Globus pallidus (tissue), 1 donor: Measurements from ENCODE around the gene RAE1.

Experiments
- DNase-seq: peaks from one replicate; pipeline ENCODE4 v3.0.0-alpha.2; 2015; ENCODE audit warnings: low spot score

RAE1 gene

GRCh38 chr20:57400231-57400701 is 49.2 kb downstream of the RAE1 start:
- no peak for DNase-seq

- no peak for DNase-seq
These were observed 49.9 kb downstream of the RAE1 start for GRCh38 chr20:57400821-57401564.

- DNase-seq: no peak
These were observed 50.5 kb downstream of the RAE1 start for GRCh38 chr20:57401565-57401918.

- no peak for DNase-seq
These were observed 51.4 kb downstream of the RAE1 start for GRCh38 chr20:57402206-57403125.

- DNase-seq: no peak
These were observed 52.2 kb downstream of the RAE1 start for GRCh38 chr20:57403216-57403615.

- no peak for DNase-seq
These were observed 53.0 kb downstream of the RAE1 start for GRCh38 chr20:57404006-57404405.

GRCh38 chr20:57404419-57405072 is 53.5 kb downstream of the RAE1 start:
- DNase-seq: no peak

- no peak for DNase-seq
These were observed 54.4 kb downstream of the RAE1 start for GRCh38 chr20:57405236-57406016.

- DNase-seq: no peak
These were observed 56.5 kb downstream of the RAE1 start for GRCh38 chr20:57407541-57407956.

- no peak for DNase-seq
These were observed 57.1 kb downstream of the RAE1 start for GRCh38 chr20:57408131-57408530.

GRCh38 chr20:57408536-57409233 is 57.6 kb downstream of the RAE1 start:
- DNase-seq: no peak

GRCh38 chr20:57409316-57409671 is 58.2 kb downstream of the RAE1 start:
- no peak for DNase-seq

- DNase-seq: no peak
These were observed 58.8 kb downstream of the RAE1 start for GRCh38 chr20:57409672-57410397.

- DNase-seq: no peak
These were observed 59.4 kb downstream of the RAE1 start for GRCh38 chr20:57410398-57410920.

GRCh38 chr20:57410924-57411323 is 59.9 kb downstream of the RAE1 start:
- no peak for DNase-seq

GRCh38 chr20:57411406-57412283 is 60.6 kb downstream of the RAE1 start:
- no peak for DNase-seq

- no peak for DNase-seq
These were observed 61.4 kb downstream of the RAE1 start for GRCh38 chr20:57412347-57413029.

- DNase-seq: no peak
These were observed 62.9 kb downstream of the RAE1 start for GRCh38 chr20:57413986-57414385.
